ENCODE results near the gene UBXN10.
A peak's percentile ranks its signal among the peaks of the same experiment; 100 is the strongest.
"Not testable (repeated sequence)": the region's sequence is repeated elsewhere in the genome, so short reads cannot be mapped to it uniquely, and the experiment has no call there.

Gene UBXN10

DNA sequence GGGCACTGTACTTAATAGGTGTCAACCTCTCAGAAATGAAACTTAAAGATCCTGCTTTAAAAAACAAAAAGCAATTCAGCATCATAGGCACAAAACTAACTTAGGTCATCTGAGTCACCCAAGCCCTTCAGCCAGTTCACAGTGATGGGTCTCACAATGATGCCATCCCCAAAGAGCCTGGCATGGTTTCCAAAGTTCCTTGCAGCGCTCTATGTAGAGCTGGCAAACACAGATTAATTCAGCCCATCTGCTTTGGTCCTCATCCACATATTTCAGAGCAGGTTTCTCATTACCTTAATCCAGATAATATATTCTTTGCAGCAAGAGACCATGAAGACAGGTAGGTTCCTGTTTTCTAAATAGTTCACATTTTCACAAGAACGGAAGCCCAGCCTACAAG, 15.1 kb downstream of the UBXN10 start:
- no peak for DNase-seq (ENCODE audit: low read depth)

- DNase-seq (ENCODE audit: low read depth): no peak
Observed at GRCh38 chr1:20202166-20202565, 16.3 kb downstream of the UBXN10 start.

DNA sequence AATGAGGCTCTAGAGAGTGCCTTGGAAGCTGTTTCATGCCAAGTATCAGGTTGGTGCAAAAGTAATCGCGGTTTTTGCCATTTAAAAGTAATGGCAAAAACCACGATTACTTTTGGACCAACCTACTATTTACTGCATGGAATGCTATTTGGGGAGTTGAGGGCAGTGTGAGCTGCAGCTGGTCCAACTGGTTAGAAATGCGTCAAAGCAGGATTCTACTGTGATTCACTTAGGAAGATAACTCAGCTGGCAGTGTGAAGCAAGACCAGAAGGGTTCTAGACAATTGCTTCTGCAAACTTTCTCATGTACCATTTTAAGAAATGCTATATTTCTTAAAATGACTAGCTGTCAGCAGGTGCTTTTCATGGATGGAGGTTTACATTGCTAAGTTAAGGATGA, 21.6 kb downstream of the UBXN10 start:
- no peak for DNase-seq (ENCODE audit: low read depth)

DNA sequence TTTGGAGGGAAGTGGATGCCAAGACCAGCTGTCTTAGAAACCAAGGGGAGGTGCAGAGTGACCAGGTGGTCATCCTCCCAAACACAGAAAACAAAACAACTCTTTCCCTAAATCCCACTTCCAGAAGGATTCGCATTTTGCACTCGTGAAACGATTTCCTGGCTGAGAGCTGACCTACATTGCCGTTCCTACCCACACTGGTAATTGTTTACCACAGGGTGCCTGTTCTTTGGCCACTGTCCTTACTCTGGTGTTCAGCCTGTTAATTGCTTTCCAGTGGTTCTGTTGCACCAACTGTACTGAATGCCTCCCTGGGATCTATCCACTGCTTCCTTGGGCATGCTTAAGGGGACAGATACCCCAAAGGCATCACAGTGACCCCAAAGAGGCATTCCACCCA, 23.6 kb downstream of the UBXN10 start:
- no peak for DNase-seq (ENCODE audit: low read depth)

DNA sequence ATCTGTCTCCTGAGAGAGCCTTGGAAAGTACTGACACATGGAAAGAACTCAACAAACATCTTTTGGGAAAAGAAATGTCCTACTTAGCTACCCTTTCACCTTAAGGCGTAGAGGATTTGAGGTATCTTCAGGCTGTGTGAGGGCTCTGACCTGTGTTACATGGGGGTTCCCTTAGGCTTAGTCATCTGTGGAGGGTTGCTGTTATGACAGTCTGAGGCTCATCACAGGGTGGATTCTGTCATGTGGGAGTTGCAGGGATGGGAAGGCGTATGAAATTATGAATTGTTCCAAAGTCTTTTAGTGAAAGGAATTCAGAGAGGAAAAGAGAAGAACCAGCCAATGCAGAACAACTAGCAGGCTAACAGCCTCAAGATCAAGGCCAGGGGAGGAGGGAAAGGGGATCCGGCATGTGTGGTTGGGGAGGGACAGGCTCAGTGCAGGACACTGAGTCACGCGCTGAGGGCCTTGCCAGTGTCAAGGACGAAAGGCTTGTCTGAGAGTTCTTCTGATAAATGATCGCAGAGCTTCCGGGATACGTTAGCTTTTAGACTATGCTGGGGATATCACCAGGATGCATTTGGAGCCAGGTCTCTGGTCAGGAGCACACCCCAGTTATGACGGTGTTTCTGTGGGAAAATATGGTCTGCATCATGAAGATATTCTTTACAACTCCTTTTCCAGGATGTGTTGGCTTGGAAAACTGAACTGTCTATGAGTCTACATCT, 25.0 kb downstream of the UBXN10 start:
- DNase-seq (ENCODE audit: low read depth): no peak

DNA sequence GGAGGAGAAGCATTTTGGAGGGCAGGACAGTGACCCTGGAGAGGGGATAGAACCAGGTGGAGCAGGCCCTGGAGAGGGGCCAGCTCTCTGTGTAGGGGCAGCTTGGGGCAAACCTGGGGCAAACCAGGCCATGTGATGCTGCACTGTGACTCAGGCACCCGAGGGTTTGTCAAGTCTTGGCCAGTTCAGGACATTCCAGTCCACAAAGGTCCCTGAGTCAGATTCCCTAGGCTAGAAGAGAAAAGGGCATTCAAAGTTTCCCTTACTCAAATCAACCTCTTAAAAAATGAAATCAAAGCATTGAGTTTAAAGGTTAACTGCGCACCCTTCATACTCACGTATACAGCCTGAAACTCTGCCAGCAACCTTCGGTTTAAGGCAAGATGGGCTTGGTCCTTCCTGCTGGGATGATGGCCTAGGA, 25.6 kb downstream of the UBXN10 start:
- DNase-seq (ENCODE audit: low read depth): no peak

DNA sequence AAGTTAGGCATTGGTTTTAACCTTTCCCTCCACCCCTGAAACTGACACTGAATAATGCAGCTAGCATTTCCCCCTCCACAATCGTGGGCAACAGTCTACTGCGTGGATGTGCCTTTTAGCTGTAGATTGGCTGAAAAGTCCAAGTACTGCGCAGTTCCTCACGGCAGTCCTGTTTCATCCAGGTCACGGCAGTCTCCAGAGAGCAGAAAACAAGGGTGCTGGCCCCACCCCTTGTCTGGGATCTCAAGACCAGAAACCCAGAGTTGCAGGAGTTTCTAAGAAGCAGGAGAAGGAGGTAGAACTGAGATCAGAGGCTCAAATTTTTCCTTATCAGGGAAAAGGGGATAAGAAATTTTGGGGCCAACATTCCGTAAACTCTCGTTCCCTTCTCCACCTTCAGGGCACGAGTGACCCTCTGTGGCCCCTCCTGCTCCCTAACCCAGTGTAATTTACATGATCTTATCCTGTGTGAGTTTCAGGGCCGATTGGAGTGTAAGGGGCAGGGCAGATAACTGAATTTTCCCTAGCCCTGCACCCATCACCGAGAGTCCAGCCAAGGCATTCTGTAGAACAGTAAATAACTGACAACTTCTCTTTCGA, 26.3 kb downstream of the UBXN10 start:
- no peak for DNase-seq (ENCODE audit: low read depth)

- DNase-seq (ENCODE audit: low read depth): peak; percentile 9
Observed at GRCh38 chr1:20212685-20213331, 26.9 kb downstream of the UBXN10 start.

DNA sequence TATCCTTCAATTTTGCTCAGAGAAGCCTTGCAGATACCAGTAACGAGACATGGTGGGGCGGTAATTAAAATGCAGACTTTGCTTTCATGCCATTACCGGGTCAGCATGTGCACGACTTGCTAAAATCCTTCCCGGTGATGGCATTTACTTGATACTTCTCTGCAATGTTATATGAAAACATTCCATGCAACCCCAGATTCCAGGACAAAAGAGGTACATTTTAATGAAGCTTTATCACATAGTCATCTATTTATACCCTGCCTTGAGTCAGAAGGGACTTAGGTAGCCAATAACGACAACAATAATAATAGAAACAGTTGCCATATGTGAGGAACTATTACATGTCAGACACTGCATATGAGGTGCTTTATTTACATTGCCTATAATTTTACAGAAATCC, 29.8 kb downstream of the UBXN10 start:
- DNase-seq (ENCODE audit: low read depth): no peak

- no peak for DNase-seq (ENCODE audit: low read depth)
Observed at GRCh38 chr1:20216574-20216973, 30.7 kb downstream of the UBXN10 start.

DNA sequence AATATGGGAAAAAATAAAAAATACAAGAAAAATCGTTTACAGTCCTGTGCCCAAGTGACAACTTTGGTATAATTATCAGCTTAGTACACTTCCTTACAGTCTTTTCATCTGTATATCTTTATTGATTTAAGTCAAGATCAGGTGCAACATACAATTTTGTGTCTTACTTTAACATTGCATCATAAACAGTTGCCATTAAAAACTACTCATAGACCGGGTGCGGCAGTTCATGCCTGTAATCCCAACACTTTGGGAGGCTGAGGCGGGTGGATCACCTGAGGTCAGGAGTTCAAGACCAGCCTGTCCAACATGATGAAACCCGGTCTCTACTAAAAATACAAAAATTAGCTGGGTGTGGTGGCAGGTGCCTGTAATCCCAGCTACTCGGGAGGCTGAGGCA, 33.2 kb downstream of the UBXN10 start:
- not testable (repeated sequence) for DNase-seq (ENCODE audit: low read depth)

DNA sequence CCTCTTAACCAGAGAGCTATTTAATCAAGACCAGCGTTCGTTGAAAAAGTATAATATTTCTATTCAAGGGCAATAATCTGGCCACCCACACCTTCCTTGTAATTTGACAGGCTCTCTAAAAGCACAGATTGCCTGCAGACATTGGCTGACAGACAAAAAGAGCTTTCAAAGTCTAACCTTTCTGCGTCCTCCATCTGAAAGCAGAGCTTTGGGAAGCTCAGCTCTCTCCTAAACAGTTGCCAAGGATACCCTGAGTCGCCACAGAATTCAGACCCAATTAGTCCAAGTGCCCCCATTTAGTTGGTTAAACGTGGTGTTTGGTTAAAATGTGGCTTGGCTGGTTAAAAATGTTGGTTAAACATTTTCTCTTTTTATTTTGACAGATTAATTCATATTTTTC, 34.1 kb downstream of the UBXN10 start:
- DNase-seq (ENCODE audit: low read depth): no peak

- no peak for DNase-seq (ENCODE audit: low read depth)
Observed at GRCh38 chr1:20223106-20223505, 37.2 kb downstream of the UBXN10 start.

GRCh38 chr1:20223551-20224419, 37.9 kb downstream of the UBXN10 start:
- DNase-seq (ENCODE audit: low read depth): no peak

- no peak for DNase-seq (ENCODE audit: low read depth)
Observed at GRCh38 chr1:20224546-20224945, 38.6 kb downstream of the UBXN10 start.

DNA sequence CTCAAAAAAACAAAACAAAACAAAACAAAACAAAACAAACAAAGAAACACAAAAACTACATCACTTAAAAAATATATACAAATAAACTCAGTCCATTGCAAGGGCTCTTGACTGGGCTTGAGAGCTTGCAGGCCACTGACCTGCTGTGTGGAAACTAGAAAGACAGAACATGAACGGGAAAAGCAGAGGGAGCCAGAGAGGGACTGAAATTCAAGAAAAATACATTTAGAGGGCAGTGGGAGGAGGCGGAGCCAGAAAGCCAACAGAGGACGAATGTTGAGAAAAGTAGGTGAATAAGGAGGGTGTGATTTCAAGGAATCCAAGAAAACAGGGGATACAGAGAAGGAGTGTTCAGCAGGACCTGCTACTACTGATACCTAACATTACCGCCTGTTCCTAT, 41.8 kb downstream of the UBXN10 start:
- no peak for DNase-seq (ENCODE audit: low read depth)

DNA sequence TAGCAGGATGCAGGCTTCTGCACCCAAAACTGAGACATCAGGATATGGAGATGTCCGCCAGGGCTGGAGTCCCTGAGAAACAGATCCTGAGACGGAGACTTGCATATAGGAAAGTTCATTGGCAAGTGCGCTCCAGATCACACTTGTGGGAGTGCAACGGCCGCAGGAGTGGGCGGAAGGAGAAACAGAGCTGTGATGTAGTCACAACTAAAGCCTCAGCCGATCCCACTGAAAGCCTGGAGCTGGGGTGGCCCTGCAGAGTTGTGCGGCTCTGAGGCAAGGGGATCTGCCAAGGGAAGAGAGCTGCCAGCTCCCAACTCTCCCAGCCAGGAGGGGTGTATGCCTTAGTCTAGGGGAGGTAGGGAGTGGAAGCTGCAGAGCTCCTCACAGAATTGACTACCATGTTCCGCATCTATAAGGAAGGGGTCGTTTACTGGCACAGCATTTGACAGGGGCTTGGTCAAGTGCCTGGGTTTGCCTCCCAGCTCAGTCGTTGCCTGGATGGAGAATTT, 42.5 kb downstream of the UBXN10 start:
- DNase-seq (ENCODE audit: low read depth): no peak

- no peak for DNase-seq (ENCODE audit: low read depth)
Observed at GRCh38 chr1:20229171-20229570, 43.3 kb downstream of the UBXN10 start.

GRCh38 chr1:20232564-20232963, 46.7 kb downstream of the UBXN10 start:
- DNase-seq (ENCODE audit: low read depth): not testable (repeated sequence)

DNA sequence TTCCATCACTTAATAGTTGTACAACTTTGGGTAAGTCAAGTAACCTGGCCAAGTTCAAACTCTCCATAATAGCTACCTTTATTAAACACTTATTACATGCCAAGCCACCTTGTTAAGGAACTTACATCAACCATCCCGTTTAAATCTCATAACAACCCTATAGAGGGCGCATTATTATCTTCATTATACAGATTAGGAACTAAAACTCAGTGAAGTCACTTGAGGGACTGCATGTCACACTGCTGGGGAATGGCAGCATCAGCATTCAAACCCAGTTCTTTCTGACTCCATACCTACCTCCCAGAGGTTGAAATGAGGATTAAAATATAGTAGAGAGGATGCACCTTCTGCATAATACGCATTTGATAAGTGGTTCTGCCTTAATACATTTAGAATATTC, 47.5 kb downstream of the UBXN10 start:
- DNase-seq (ENCODE audit: low read depth): no peak

GRCh38 chr1:20233866-20234265, 48.0 kb downstream of the UBXN10 start:
- DNase-seq (ENCODE audit: low read depth): no peak

DNA sequence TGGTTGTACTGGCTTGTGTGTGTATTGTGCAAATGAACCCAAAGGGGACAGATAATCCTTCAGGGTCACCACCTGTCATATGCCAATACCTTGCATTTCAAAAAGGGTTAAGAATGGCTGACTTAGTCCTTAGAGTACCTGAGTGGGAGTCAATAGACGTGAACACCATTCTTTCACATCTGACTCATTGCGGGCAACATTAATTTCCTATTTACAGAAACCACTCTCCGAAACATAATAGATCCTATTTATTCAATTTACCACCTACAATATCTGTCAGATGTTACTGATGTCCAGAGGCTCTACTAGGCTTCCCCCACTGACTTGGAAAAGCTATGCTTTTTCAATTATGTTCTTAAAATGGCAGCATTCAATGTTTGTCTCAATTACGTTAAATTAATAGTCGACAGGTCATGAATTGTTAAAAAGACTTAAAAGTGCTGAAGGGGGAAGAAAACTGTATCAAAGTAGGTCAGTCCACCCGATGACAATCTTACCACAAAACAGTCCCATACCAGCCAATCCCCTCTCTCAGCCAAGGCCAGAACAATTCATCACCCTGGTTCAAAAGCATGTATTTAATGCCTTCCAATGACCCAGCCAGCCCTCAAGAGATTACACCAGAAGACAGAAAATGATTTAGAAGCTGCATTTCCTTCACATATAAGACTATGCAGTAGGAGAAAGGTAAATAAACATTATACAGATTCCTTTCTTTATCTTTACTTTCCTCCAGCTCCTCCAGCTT, 49.1 kb downstream of the UBXN10 start:
- no peak for DNase-seq (ENCODE audit: low read depth)

All from stimulated activated CD8-positive, alpha-beta memory T cell treated with anti-CD3 and anti-CD28 coated beads, Interleukin-15, amount 100 ng/mL, for 24 hours (primary cell).